Medulla oblongata (tissue), 1 donor: Measurements from ENCODE around the gene NEXN.
"Not testable (repeated sequence)": the region's sequence is repeated elsewhere in the genome, so short reads cannot be mapped to it uniquely, and the experiment has no call there.

Experiments used
- DNase-seq: peaks from one replicate; pipeline ENCODE4 v3.0.0-alpha.2; 2015; ENCODE audit errors: extremely low spot score

Gene NEXN

DNA sequence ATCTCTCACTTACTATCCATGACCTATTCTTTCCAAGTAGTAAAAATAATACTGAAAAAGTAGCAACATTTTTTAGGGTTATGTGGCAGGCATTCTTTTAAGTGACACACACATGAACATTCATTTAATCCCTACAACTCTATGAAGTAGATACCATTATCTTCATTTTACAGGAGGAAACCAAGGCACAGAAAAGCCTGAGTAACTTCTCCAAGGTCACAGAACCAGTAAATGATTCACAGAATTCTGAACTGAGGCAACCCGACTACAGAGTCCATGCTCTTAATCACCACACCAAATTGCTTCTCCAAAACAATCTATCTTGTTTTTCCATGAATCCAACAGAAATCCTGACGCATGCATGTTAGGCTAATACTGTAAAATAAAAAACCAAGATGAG lies 73.0 kb downstream of the NEXN start:
- no peak for DNase-seq

- DNase-seq: no peak
Measured at GRCh38 chr1:77966291-77966690, 77.9 kb downstream of the NEXN start.

DNA sequence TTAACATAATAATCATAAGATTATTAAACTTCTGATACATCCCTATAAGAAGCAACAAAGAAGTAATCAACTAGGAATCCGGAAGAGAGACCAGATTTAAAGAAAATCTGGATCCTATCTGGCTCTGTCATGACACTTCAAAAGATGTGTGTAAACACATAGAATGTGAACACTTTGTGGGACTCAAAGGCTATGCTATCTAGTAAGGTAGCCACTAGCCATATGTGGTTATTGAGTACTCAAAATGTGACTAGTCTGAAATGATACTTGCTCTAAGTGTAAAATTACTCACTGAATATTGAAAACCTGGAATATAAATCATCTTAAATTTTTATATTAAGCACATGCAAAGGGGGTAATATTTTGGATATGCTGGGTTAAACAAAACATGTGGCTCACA lies 81.8 kb downstream of the NEXN start:
- DNase-seq: no peak

- no peak for DNase-seq
Measured at GRCh38 chr1:77972080-77972479, 83.7 kb downstream of the NEXN start.

DNA sequence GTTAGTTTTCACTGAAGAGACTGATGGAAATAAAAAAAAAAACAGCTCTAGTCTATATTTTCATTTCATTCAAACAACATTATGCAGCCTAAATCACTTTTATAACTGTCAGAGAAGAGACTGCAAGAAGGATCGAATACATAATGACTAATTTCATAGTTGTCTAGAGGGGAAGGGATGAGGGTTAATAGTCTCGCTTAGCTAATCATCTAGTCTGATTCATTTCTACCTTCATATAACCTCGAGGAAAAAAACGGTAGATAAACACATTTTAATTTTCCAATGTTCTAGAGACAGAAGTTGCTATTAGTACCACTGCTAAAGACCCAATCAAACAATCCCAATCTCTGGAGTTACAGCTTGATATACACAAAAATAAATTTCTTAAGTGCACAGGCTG lies 87.0 kb downstream of the NEXN start:
- DNase-seq: no peak

GRCh38 chr1:77975907-77976306 lies 87.5 kb downstream of the NEXN start:
- DNase-seq: no peak

DNA sequence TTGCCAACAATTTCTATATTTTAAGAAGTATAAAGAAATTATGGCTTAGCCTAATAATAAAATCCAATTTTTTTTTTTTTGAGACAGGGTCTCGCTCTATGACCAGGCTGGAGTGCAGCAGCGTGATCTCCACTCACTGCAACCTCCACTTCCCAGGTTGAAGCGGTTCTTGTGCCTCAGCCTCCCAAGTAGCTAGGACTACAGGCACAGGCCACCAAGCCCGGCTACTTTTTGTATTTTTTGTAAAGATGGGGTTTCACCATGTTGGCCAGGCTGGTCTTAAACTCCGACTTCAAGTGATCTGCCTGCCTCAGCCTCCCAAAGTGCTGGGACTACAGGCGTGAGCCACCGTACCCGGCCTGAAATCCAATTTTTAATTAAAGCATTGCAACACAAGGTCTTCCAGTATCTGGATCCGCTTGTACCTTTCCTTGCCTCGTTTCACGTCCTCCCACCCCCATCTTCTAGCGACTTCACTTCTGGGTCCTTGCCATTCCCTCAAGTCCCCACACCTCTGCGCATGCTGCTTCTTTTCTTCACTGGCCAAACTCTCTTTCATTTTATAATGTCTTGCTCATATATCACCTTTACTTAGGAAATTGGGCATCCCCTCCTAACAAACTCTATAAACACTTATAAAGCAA lies 88.1 kb downstream of the NEXN start:
- no peak for DNase-seq

DNA sequence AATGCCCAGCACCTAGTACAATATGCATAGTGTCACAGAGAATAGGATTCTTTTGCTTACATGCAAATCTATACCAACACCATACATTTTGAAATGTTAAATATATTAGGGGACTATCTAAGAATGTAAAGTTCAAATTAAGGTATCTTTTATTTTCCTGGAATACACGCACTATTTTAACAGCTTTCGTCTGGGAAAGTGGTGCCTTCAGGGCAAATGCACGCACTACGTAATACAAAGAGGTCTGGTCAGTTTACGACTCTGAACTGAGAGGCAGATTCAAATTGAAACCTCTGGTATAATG lies 89.5 kb downstream of the NEXN start:
- no peak for DNase-seq

- DNase-seq: peak; percentile 87
Measured at GRCh38 chr1:77978293-77978968, 90.0 kb downstream of the NEXN start.

GRCh38 chr1:77978969-77979876 lies 90.8 kb downstream of the NEXN start, which contains the start of gene FUBP1:
FUBP1 (minus strand) TSS chr1:77979072; CDS start chr1:77979004, 68 bp downstream.
- peak; percentile 98 for DNase-seq

DNA sequence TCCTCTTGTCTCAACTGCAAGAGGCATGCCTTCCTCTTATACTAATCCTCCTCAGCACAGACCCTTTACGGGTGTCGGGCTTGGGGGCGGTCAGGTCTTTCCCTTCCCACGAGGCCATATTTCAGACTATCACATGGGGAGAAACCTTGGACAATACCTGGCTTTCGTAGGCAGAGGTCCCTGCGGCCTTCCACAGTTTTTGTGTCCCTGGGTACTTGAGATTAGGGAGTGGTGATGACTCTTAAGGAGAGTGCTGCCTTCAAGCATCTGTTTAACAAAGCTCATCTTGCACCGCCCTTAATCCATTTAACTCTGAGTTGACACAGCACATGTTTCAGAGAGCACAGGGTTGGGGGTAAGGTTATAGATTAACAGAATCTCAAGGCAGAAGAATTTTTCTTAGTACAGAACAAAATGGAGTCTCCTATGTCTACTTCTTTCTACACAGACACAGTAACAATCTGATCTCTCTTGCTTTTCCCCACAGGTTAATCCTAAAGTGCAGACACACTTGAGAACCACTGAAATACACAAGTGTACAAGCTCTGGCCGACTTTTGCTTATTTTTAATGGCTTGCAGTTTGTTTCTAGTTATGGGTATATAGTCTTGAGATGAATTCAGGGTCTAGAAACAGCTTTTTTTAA lies 95.0 kb downstream of the NEXN start:
- not testable (repeated sequence) for DNase-seq

GRCh38 chr1:77983997-77984355 lies 95.6 kb downstream of the NEXN start:
- DNase-seq: no peak

DNA sequence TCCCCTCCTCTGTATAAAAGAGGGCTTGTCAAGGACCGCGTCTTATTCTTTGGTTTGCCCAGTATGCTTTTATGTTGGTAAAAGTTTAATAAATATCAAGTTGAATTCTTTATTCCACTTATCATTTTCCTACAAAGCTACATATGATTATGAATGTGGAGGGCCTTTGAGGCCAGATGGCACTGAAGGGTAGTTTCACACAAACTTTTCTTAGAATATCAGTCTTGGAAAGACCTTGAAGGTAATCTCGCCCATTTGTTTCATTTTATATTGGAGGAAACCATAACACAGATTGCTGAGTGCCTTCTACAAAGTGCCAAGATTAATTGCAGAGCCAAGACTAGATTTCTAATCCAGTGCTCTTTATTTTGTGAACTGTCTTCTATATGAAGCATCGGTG lies 96.2 kb downstream of the NEXN start:
- DNase-seq: no peak

GRCh38 chr1:77986810-77987209 lies 98.4 kb downstream of the NEXN start:
- no peak for DNase-seq

GRCh38 chr1:77987919-77988318 lies 99.5 kb downstream of the NEXN start:
- DNase-seq: no peak

DNA sequence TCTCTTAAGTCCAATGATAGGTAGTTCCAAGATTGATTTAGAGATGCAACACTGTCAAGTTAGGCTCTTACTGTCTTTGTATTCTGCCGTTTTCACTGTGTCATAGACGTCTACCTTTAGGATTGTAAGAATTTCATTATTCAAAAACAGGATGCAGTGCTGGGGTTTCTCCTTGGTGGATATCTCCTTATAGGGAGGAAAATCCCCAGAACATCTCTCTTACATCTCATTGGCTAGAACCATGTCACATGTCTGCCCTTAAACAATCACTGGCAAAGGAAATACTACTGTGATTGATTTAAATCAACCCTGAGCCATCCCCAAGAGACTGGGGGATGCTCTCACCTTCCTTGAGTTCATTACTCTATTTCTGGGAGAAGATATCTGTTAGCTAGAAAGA lies 101.3 kb downstream of the NEXN start:
- DNase-seq: no peak

DNA sequence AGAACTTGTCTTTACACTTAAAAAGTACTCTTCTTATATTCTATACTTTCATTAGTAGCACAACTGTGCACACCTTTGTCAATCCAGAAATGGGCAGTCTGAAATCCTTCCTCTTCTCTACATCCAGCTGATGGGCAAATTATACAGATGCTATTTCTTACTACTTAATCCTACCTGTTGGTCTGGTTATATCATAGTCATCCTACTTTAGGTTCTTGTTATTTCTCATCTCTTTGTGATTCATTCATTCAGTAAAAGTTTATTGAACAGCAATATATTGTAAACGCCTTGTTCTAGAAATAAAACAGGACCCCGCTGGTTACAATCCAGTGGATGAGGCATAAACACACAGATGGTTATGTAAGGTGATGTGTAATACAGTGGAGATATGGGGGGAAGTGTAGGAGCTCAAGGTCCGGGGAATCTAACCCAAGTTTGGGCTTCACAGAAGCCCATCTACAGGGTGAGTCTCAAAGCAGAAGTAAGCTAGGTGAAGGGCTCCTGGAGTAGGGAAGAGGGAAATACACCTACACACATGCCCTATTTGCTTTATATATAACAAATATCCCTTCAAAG lies 102.3 kb downstream of the NEXN start:
- DNase-seq: no peak

DNA sequence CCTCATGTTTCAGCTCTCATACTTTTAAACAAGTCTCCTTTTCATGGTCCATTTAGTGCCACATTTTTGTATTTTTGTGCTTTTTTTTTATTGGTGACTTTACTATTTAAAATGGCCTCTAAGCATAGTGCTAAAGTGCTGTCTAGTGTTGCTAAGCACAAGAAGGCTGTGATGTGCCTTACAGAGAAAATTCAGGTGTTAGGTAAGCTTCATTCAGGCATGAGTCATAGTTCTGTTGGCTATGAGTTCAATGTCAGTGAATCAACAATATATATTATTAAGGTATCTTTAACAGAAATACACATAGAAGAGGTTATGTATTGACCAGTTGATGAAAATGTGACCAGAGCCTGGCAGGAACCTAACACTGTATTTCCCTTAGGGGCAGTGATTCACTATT lies 103.2 kb downstream of the NEXN start:
- no peak for DNase-seq
